A549 (cell line): ENCODE results near the gene CTDP1. TPM values are rescaled to one million over a fixed set of nuclear protein-coding genes. Genes with fewer than 3 reads are reported as not detected.

Source experiments
- ATAC-seq, 2 experiments: fragments of 200-7000 bp in 1 of 2; fragments of >200 bp in 1 of 2; cut with Nextera tagmentation in 1 of 2; cut with Tn5 transposase in 1 of 2; 3 replicates each; pipeline versions ENCODE4 v1.8.0 to v1.9.1; 2018 to 2020; ENCODE audit warnings: mild to moderate bottlenecking in 1 of 2, moderate library complexity in 1 of 2
- CTCF ChIA-PET: fragments of 300-600 bp; sonication (Branson Sonifier 250); formaldehyde crosslinking; extraction: SDS; loops from one replicate; lab custom pipeline; 2021; ENCODE audit warnings: antibody characterized with exemption, inconsistent platforms; lab: Yijun Ruan, JAX
- POLR2A ChIA-PET: fragments of 350-600 bp; formaldehyde crosslinking; extraction: SDS; loops from one replicate; lab custom pipeline; 2021; ENCODE audit warnings: antibody characterized with exemption, inconsistent platforms; lab: Yijun Ruan, JAX
- DNase-seq, 2 experiments: peaks; one replicate each; pipeline versions ENCODE4 v3.0.0 to v3.0.0-alpha.2; 2011 to 2016; ENCODE audit warnings: low read depth in 1 of 2, low spot score in 1 of 2
- FAIRE-seq: peaks from 2 replicates; lab custom pipeline; 2011; peaks lifted over from hg19 to GRCh38; lab: Jason Lieb, UNC
- H3K27ac ChIP-seq, 2 experiments: fragments of >200 bp; sonication (Bioruptor Twin); formaldehyde crosslinking; 3 replicates each; pipeline ENCODE4 v1.5.1; 2016 to 2017
- H3K4me1 ChIP-seq: fragments of >200 bp; sonication (Bioruptor Twin); formaldehyde crosslinking; 3 replicates; pipeline ENCODE4 v1.6.1; 2016
- H3K4me2 ChIP-seq: fragments of >200 bp; sonication (Bioruptor Twin); formaldehyde crosslinking; 3 replicates; pipeline ENCODE4 v1.6.1; 2016
- H3K4me3 ChIP-seq: fragments of >200 bp; sonication (Bioruptor Twin); formaldehyde crosslinking; 3 replicates; pipeline ENCODE4 v1.5.1; 2016
- H3K9me3 ChIP-seq: fragments of >200 bp; sonication (Bioruptor Twin); formaldehyde crosslinking; 3 replicates; pipeline ENCODE4 v1.6.1; 2016
- BHLHE40 ChIP-seq: IDR thresholded peaks from 2 replicates; pipeline ENCODE4 v1.6.1; 2012; ENCODE audit warnings: low read depth, low read length, inconsistent platforms
- CBX2 ChIP-seq: fragments of 200-600 bp; sonication (generic); IDR thresholded peaks from 2 replicates; pipeline ENCODE4 v1.6.1; 2016; ENCODE audit warnings: low read depth, mild to moderate bottlenecking, borderline replicate concordance
- CBX8 ChIP-seq: fragments of 200-600 bp; sonication (generic); IDR thresholded peaks from 2 replicates; pipeline ENCODE4 v1.6.1; 2016
- CEBPB ChIP-seq, 2 experiments: fragments of >200 bp in 1 of 2; sonication (Bioruptor Twin) in 1 of 2; formaldehyde crosslinking in 1 of 2; IDR thresholded peaks; 2 replicates each; pipeline ENCODE4 v1.6.1; 2012 to 2016
- CHD4 ChIP-seq: fragments of 200-600 bp; sonication (generic); IDR thresholded peaks from 2 replicates; pipeline ENCODE4 v1.6.1; 2016; ENCODE audit warnings: antibody characterized with exemption, mild to moderate bottlenecking, borderline replicate concordance
- EHF ChIP-seq: fragments of 250-450 bp; sonication (Bioruptor Pico); IDR thresholded peaks from 2 replicates; pipeline ENCODE4 v1.5.0; 2020; ENCODE audit warnings: mild to moderate bottlenecking
- EHMT2 ChIP-seq: fragments of 200-600 bp; sonication (generic); IDR thresholded peaks from 2 replicates; pipeline ENCODE4 v1.6.1; 2016; ENCODE audit warnings: antibody characterized with exemption, low read depth, mild to moderate bottlenecking, moderate library complexity
- HDAC2 ChIP-seq: fragments of 200-600 bp; sonication (generic); IDR thresholded peaks from 2 replicates; pipeline ENCODE4 v1.6.1; 2016
- HEYL ChIP-seq: fragments of 250-450 bp; sonication (Bioruptor Pico); IDR thresholded peaks from 2 replicates; pipeline ENCODE4 v1.8.0; 2021; ENCODE audit warnings: mild to moderate bottlenecking, moderate library complexity
- HOXB13 ChIP-seq: fragments of 250-450 bp; sonication (Bioruptor Pico); IDR thresholded peaks from 2 replicates; pipeline ENCODE4 v1.5.0; 2020; ENCODE audit warnings: low read depth, mild to moderate bottlenecking, moderate library complexity
- HOXB5 ChIP-seq: fragments of 250-450 bp; sonication (Bioruptor Pico); IDR thresholded peaks from 2 replicates; pipeline ENCODE4 v1.5.0; 2020; ENCODE audit warnings: mild to moderate bottlenecking, moderate library complexity
- JUN ChIP-seq, 2 experiments: fragments of >200 bp; sonication (Bioruptor Twin); formaldehyde crosslinking; IDR thresholded peaks; 2 replicates in 1 of 2; 3 replicates in 1 of 2; pipeline ENCODE4 v1.6.1; 2016 to 2017
- NPAS2 ChIP-seq: fragments of 250-450 bp; sonication (Bioruptor Pico); IDR thresholded peaks from 2 replicates; pipeline ENCODE4 v1.8.0; 2022; ENCODE audit warnings: mild to moderate bottlenecking, moderate library complexity, borderline replicate concordance
- NR3C1 ChIP-seq: fragments of >200 bp; sonication (Bioruptor Twin); formaldehyde crosslinking; IDR thresholded peaks from 3 replicates; pipeline ENCODE4 v1.6.1; 2017
- PBX3 ChIP-seq: IDR thresholded peaks from 2 replicates; pipeline ENCODE4 v1.6.1; 2012
- POLR2A ChIP-seq: IDR thresholded peaks from 2 replicates; pipeline ENCODE4 v1.6.1; 2012; ENCODE audit warnings: mild to moderate bottlenecking, low read length
- RNF2 ChIP-seq: fragments of 200-600 bp; sonication (generic); IDR thresholded peaks from 2 replicates; pipeline ENCODE4 v1.6.1; 2016; ENCODE audit warnings: low read depth, mild to moderate bottlenecking, antibody characterized with exemption, moderate library complexity, borderline replicate concordance
- SMC3 ChIP-seq: fragments of >200 bp; sonication (Bioruptor Twin); formaldehyde crosslinking; IDR thresholded peaks from 3 replicates; pipeline ENCODE4 v1.6.1; 2018; ENCODE audit warnings: inconsistent platforms
- SREBF2 ChIP-seq: fragments of 450-650 bp; IDR thresholded peaks from 2 replicates; pipeline ENCODE4 v1.6.1; 2014; ENCODE audit warnings: mild to moderate bottlenecking, moderate library complexity
- ZC3H11A ChIP-seq: fragments of 450-650 bp; IDR thresholded peaks from 2 replicates; pipeline ENCODE4 v1.6.1; 2014; ENCODE audit warnings: antibody characterized with exemption, mild to moderate bottlenecking
- ZSCAN20 ChIP-seq: fragments of 250-450 bp; sonication (Bioruptor Pico); IDR thresholded peaks from 2 replicates; pipeline ENCODE4 v1.8.0; 2022; ENCODE audit warnings: mild to moderate bottlenecking, moderate library complexity
- WGBS: methylation state at CpG from one replicate; pipeline ENCODE4 v1.1.6; 2017; ENCODE audit errors: missing lambda C conversion rate; 5-methylcytosine and 5-hydroxymethylcytosine counted together
- polyA plus RNA-seq, 4 experiments: library from polyadenylated mRNA; depleted of rRNA in 3 of 4; stranded (reverse); fragments of >200 nt; fragmentation: RNase III in 1 of 4; extraction: RNeasy Plus Mini Kit Qiagen cat#74134 plus additional on column Dnase treatment in 1 of 4; gene quantifications; 2 replicates in 3 of 4; 3 replicates in 1 of 4; pipeline ENCODE4 v1.2.3, GENCODE V29; 2011 to 2017
- TF ChIP-seq, protein P1 (sequence below): fragments of >200 bp; sonication (Bioruptor Twin); formaldehyde crosslinking; IDR thresholded peaks from 3 replicates; pipeline ENCODE4 v1.5.1; 2016
- TF ChIP-seq, protein P2 (sequence below): fragments of 150-350 bp; IDR thresholded peaks from 2 replicates; pipeline ENCODE4 v1.6.1; 2014; ENCODE audit warnings: low read depth, mild to moderate bottlenecking, low read length
- TF ChIP-seq, protein P3 (sequence below): fragments of 450-650 bp; IDR thresholded peaks from 2 replicates; pipeline ENCODE4 v1.6.1; 2014; ENCODE audit warnings: antibody characterized with exemption
- TF ChIP-seq, protein P4 (sequence below): fragments of 250-450 bp; sonication (Bioruptor Pico); IDR thresholded peaks from 2 replicates; pipeline ENCODE4 v1.5.0; 2020; ENCODE audit warnings: low read depth, mild to moderate bottlenecking, moderate library complexity

Gene CTDP1
- polyA plus RNA-seq, 2 of the 4 experiments (the other 2 are of a cell fraction): 6.8 to 12.1 TPM

GRCh38 chr18:79720359-79720733 is 40.7 kb downstream of the CTDP1 start:
- ATAC-seq (no peak), FAIRE-seq (no peak), DNase-seq (peak in 1 of 2 experiments; percentile 10)
- Histone ChIP-seq H3K27ac (no peak overlapping the region), H3K4me2 (no peak overlapping the region), H3K4me3 (no peak overlapping the region), H3K9me3 (no peaks in the 10 kb centered on the region), H3K4me1 (no peaks in the 10 kb centered on the region)
- CTCF ChIA-PET: no interaction called here
- 91% methylated on average over 13 of the region's 14 CpGs for WGBS
- TF ChIP-seq EHMT2 (no peak), CBX8 (no peak), CBX2 (no peak), SREBF2 (no peak), HOXB5 (CRISPR knock-in tag) (no peak), ZC3H11A (no peak), EHF (no peak), BHLHE40 (no peak), NPAS2 (no peak)
- TF ChIP-seq, protein P1, sequence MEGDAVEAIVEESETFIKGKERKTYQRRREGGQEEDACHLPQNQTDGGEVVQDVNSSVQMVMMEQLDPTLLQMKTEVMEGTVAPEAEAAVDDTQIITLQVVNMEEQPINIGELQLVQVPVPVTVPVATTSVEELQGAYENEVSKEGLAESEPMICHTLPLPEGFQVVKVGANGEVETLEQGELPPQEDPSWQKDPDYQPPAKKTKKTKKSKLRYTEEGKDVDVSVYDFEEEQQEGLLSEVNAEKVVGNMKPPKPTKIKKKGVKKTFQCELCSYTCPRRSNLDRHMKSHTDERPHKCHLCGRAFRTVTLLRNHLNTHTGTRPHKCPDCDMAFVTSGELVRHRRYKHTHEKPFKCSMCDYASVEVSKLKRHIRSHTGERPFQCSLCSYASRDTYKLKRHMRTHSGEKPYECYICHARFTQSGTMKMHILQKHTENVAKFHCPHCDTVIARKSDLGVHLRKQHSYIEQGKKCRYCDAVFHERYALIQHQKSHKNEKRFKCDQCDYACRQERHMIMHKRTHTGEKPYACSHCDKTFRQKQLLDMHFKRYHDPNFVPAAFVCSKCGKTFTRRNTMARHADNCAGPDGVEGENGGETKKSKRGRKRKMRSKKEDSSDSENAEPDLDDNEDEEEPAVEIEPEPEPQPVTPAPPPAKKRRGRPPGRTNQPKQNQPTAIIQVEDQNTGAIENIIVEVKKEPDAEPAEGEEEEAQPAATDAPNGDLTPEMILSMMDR: no peak
- TF ChIP-seq, protein P2, sequence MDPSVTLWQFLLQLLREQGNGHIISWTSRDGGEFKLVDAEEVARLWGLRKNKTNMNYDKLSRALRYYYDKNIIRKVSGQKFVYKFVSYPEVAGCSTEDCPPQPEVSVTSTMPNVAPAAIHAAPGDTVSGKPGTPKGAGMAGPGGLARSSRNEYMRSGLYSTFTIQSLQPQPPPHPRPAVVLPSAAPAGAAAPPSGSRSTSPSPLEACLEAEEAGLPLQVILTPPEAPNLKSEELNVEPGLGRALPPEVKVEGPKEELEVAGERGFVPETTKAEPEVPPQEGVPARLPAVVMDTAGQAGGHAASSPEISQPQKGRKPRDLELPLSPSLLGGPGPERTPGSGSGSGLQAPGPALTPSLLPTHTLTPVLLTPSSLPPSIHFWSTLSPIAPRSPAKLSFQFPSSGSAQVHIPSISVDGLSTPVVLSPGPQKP: no peak
- TF ChIP-seq, all 56 proteins: peak for 0
- POLR2A ChIA-PET: no interaction called here

DNA sequence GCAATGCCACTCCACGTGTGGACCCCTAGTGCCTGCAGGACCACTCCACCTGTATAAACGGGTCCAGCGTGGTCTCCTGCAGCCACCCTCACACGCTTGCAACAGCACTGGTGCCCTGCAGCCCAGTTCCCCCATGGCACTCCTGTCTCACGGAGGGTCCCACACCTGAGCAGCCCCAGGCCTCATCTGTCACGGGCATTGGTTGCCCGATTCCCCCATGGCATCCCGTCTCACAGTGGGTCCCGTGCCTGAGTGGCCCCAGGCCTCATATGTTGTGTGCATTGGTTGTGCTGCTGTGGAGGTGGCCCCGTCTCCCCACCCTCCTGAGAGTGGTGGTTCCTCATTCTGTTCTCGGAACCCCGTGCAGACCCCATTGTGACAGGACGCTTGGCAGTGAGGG is 43.4 kb downstream of the CTDP1 start:
- TF ChIP-seq CHD4 (no peak), HOXB13 (no peak), SMC3 (no peak), CBX8 (no peak), CEBPB (IDR thresholded peaks at IDR 0.05) (no peak), POLR2A (no peak), PBX3 (no peak), HDAC2 (no peak), ZSCAN20 (no peak), RNF2 (no peak), NPAS2 (no peak), NR3C1 (no peak), JUN (IDR thresholded peaks at IDR 0.05) (no peak), HEYL (CRISPR knock-in tag) (no peak)
- TF ChIP-seq, protein P3, sequence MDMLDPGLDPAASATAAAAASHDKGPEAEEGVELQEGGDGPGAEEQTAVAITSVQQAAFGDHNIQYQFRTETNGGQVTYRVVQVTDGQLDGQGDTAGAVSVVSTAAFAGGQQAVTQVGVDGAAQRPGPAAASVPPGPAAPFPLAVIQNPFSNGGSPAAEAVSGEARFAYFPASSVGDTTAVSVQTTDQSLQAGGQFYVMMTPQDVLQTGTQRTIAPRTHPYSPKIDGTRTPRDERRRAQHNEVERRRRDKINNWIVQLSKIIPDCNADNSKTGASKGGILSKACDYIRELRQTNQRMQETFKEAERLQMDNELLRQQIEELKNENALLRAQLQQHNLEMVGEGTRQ: no peak
- TF ChIP-seq, protein P4, sequence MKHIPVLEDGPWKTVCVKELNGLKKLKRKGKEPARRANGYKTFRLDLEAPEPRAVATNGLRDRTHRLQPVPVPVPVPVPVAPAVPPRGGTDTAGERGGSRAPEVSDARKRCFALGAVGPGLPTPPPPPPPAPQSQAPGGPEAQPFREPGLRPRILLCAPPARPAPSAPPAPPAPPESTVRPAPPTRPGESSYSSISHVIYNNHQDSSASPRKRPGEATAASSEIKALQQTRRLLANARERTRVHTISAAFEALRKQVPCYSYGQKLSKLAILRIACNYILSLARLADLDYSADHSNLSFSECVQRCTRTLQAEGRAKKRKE: no peak
- H3K4me1 ChIP-seq: no peaks in the 10 kb centered on the region
- H3K9me3 ChIP-seq: no peaks in the 10 kb centered on the region
- ATAC-seq: no peak
- no peak overlapping the region for H3K4me2 ChIP-seq
- CTCF ChIA-PET: no interaction called here
- WGBS: 96% methylated on average over 9 of the region's 13 CpGs
- FAIRE-seq: no peak
- H3K4me3 ChIP-seq: no peak overlapping the region
- no peak for DNase-seq
- no peak overlapping the region for H3K27ac ChIP-seq
- POLR2A ChIA-PET: no interaction called here
